GM12878 (cell line): ENCODE results near the gene HSPB1. TPM values are rescaled to one million over a fixed set of nuclear protein-coding genes. Genes with fewer than 3 reads are reported as not detected.

Experiments
- EGR1 ChIP-seq, 2 experiments: IDR thresholded peaks; 1 replicate in 1 of 2; 2 replicates in 1 of 2; pipeline ENCODE4 v1.6.1; 2011 to 2012; ENCODE audit warnings: low read depth in 2 of 2, low read length in 2 of 2, borderline replicate concordance in 1 of 2, mild to moderate bottlenecking in 1 of 2, moderate library complexity in 1 of 2
- FOXM1 ChIP-seq: IDR thresholded peaks from 2 replicates; pipeline ENCODE4 v1.6.1; 2012; ENCODE audit warnings: low read depth, mild to moderate bottlenecking, inconsistent platforms, low read length, moderate library complexity
- NR2C2 ChIP-seq: IDR thresholded peaks from 2 replicates; pipeline ENCODE4 v1.6.1; 2011; ENCODE audit warnings: borderline replicate concordance, low read depth; ENCODE audit not compliant: control insufficient read depth, insufficient read length
- RELB ChIP-seq: fragments of 450-650 bp; IDR thresholded peaks from 2 replicates; pipeline ENCODE4 v1.6.1; 2017; ENCODE audit warnings: low read depth, mild to moderate bottlenecking, moderate library complexity
- TAF1 ChIP-seq: IDR thresholded peaks from 2 replicates; pipeline ENCODE4 v1.6.1; 2011; ENCODE audit warnings: mild to moderate bottlenecking, low read depth, low read length, borderline replicate concordance
- YBX1 ChIP-seq: fragments of 450-650 bp; IDR thresholded peaks from 2 replicates; pipeline ENCODE4 v1.6.1; 2016; ENCODE audit warnings: antibody characterized with exemption
- ZBTB11 ChIP-seq: fragments of 450-650 bp; formaldehyde crosslinking; IDR thresholded peaks from 2 replicates; pipeline ENCODE4 v1.5.0; 2022; ENCODE audit warnings: mild to moderate bottlenecking, missing genetic modification characterization
- polyA plus RNA-seq, 11 experiments: library from polyadenylated mRNA; depleted of rRNA in 4 of 11; unstranded in 6 of 11; stranded (reverse) in 5 of 11; fragments of >200 nt; fragmentation: Nextera tagmentation in 4 of 11; fragmentation: Illumina TruSeq in 1 of 11; extraction: Ambion mirVana in 4 of 11; extraction: Trizol in 1 of 11; gene quantifications; 1 replicate in 1 of 11; 2 replicates in 10 of 11; pipeline versions ENCODE4 v1.2.1 to v1.2.3, GENCODE V29; 2011 to 2016; ENCODE audit warnings: inconsistent platforms in 2 of 11, missing spikeins in 2 of 11, low read depth in 1 of 11
- total RNA-seq, 4 experiments: library from RNA; depleted of rRNA in 3 of 4; stranded (reverse); fragments of >200 nt in 3 of 4; fragmentation: Illumina TruSeq in 1 of 4; extraction: Trizol in 1 of 4; gene quantifications; 2 replicates each; pipeline versions ENCODE4 v1.2.1 to v1.2.3, GENCODE V29; 2013 to 2021
- TF ChIP-seq, protein P1 (sequence below): IDR thresholded peaks from 2 replicates; pipeline ENCODE4 v1.6.1; 2012; ENCODE audit warnings: improper control_type of control experiment, low read depth, low read length; ENCODE audit not compliant: insufficient replicate concordance

Gene HSPB1
- total and polyA plus RNA-seq, 10 of the 15 experiments (the other 5 are each of a cell fraction or from before 2014, with no cell fraction given): 13.7 to 297 (median 62.0) TPM

DNA sequence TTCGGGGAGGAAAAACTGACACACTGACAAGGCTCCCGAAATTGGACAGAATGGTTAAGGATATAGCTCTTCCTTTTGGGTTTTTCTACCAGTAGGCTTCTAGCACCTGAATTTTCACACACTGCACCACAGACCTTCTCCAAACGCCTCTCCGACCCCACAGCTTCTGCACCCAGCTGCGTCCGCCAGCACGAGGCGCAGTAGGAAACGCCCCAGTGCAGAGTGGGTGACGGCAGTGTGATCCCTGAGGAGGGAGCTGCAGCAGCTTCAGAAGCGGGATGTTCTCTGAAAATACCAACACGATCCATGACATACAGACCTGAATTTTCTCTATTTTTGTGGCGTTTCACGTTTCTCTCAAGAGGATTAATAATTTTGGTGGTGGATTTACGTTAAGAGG is 25.9 kb downstream of the HSPB1 start (continued):
- TF ChIP-seq, protein P1, sequence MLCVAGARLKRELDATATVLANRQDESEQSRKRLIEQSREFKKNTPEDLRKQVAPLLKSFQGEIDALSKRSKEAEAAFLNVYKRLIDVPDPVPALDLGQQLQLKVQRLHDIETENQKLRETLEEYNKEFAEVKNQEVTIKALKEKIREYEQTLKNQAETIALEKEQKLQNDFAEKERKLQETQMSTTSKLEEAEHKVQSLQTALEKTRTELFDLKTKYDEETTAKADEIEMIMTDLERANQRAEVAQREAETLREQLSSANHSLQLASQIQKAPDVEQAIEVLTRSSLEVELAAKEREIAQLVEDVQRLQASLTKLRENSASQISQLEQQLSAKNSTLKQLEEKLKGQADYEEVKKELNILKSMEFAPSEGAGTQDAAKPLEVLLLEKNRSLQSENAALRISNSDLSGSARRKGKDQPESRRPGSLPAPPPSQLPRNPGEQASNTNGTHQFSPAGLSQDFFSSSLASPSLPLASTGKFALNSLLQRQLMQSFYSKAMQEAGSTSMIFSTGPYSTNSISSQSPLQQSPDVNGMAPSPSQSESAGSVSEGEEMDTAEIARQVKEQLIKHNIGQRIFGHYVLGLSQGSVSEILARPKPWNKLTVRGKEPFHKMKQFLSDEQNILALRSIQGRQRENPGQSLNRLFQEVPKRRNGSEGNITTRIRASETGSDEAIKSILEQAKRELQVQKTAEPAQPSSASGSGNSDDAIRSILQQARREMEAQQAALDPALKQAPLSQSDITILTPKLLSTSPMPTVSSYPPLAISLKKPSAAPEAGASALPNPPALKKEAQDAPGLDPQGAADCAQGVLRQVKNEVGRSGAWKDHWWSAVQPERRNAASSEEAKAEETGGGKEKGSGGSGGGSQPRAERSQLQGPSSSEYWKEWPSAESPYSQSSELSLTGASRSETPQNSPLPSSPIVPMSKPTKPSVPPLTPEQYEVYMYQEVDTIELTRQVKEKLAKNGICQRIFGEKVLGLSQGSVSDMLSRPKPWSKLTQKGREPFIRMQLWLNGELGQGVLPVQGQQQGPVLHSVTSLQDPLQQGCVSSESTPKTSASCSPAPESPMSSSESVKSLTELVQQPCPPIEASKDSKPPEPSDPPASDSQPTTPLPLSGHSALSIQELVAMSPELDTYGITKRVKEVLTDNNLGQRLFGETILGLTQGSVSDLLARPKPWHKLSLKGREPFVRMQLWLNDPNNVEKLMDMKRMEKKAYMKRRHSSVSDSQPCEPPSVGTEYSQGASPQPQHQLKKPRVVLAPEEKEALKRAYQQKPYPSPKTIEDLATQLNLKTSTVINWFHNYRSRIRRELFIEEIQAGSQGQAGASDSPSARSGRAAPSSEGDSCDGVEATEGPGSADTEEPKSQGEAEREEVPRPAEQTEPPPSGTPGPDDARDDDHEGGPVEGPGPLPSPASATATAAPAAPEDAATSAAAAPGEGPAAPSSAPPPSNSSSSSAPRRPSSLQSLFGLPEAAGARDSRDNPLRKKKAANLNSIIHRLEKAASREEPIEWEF: no peak
- no peak for TF ChIP-seq ZBTB11 (CRISPR knock-in tag)
- TF ChIP-seq NR2C2: no peak
- TF ChIP-seq TAF1: no peak
- no peak for TF ChIP-seq YBX1
- no peak for TF ChIP-seq RELB
- no peak for TF ChIP-seq EGR1 (IDR thresholded peaks at IDR 0.05; ENCODE audit: borderline replicate concordance in 1 of 2, low read depth in 2 of 2, low read length in 2 of 2)
- TF ChIP-seq FOXM1: no peak
- TF ChIP-seq, all 136 proteins: peak for 0
